K562 (cell line): Measurements from ENCODE around the gene RXRB. TPM values are rescaled to one million over a fixed set of nuclear protein-coding genes. Genes with fewer than 3 reads are reported as not detected.

Experiments
- CLOCK ChIP-seq: fragments of 250-450 bp; sonication (Bioruptor Pico); IDR thresholded peaks from 2 replicates; pipeline ENCODE4 v1.4.0; 2020; ENCODE audit warnings: mild to moderate bottlenecking, moderate library complexity, borderline replicate concordance
- FOXJ2 ChIP-seq: fragments of 200-800 bp; sonication (Bioruptor generic); IDR thresholded peaks from 2 replicates; pipeline ENCODE4 v1.6.1; 2016; ENCODE audit warnings: missing genetic modification characterization, missing compliant biosample characterization
- FOXM1 ChIP-seq, 2 experiments: fragments of 450-650 bp in 1 of 2; sonication (generic) in 1 of 2; formaldehyde crosslinking in 1 of 2; IDR thresholded peaks; 2 replicates each; pipeline versions ENCODE4 v1.6.1 to v1.9.0; 2017 to 2022; ENCODE audit warnings: low read depth in 2 of 2, mild to moderate bottlenecking in 2 of 2, missing genetic modification reagents in 1 of 2, moderate library complexity in 1 of 2
- FOXP4 ChIP-seq: sonication (generic); formaldehyde crosslinking; IDR thresholded peaks from 2 replicates; pipeline ENCODE4 v1.8.0; 2022; ENCODE audit warnings: mild to moderate bottlenecking, missing genetic modification reagents, borderline replicate concordance
- JUNB ChIP-seq: fragments of 450-650 bp; formaldehyde crosslinking; conservative IDR thresholded peaks from 2 replicates; pipeline ENCODE4 v1.4.0; 2020; ENCODE audit warnings: mild to moderate bottlenecking
- MGA ChIP-seq: fragments of 450-650 bp; IDR thresholded peaks from 2 replicates; pipeline ENCODE4 v1.6.1; 2016; ENCODE audit warnings: mild to moderate bottlenecking, moderate library complexity
- NFYB ChIP-seq: IDR thresholded peaks from 2 replicates; pipeline ENCODE4 v1.6.1; 2011; ENCODE audit warnings: mild to moderate bottlenecking, moderate library complexity; ENCODE audit not compliant: insufficient read length; ENCODE audit errors: extremely low read depth
- RAD51 ChIP-seq: fragments of 450-650 bp; IDR thresholded peaks from 2 replicates; pipeline ENCODE4 v1.7.1; 2016; ENCODE audit warnings: low read depth, mild to moderate bottlenecking, borderline replicate concordance
- TAL1 ChIP-seq: fragments of 450-650 bp; IDR thresholded peaks from 2 replicates; pipeline ENCODE4 v1.6.1; 2016; ENCODE audit warnings: mild to moderate bottlenecking
- polyA plus RNA-seq, 8 experiments: library from polyadenylated mRNA; depleted of rRNA in 4 of 8; stranded (reverse) in 5 of 8; unstranded in 3 of 8; fragments of >200 nt; fragmentation: Nextera tagmentation in 2 of 8; fragmentation: Illumina TruSeq in 1 of 8; extraction: Ambion mirVana in 2 of 8; extraction: Trizol in 1 of 8; gene quantifications; 2 replicates each; pipeline versions ENCODE4 v1.2.1 to v1.2.3, GENCODE V29; 2011 to 2014; ENCODE audit warnings: inconsistent platforms in 1 of 8, missing spikeins in 1 of 8
- total RNA-seq, 7 experiments: library from RNA; depleted of rRNA in 6 of 7; stranded (reverse); fragments of >200 nt in 6 of 7; fragmentation: Illumina TruSeq in 2 of 7; extraction: Trizol in 2 of 7; gene quantifications; 2 replicates each; pipeline versions ENCODE4 v1.2.1 to v1.2.3, GENCODE V29; 2011 to 2021; ENCODE audit warnings: low replicate concordance in 1 of 7

Gene RXRB
- total and polyA plus RNA-seq, 9 of the 15 experiments (the other 6 are each of a cell fraction or from before 2014, with no cell fraction given) = 0.76 to 35.5 (median 18.4) TPM

- TF ChIP-seq MGA = no peak
- TF ChIP-seq CLOCK = no peak
- TF ChIP-seq RAD51 = no peak
- TF ChIP-seq FOXM1 (IDR thresholded peaks at IDR 0.05; ENCODE audit: low read depth) = no peak
- TF ChIP-seq FOXM1 (CRISPR knock-in tag; IDR thresholded peaks at IDR 0.05; ENCODE audit: low read depth) = no peak
- TF ChIP-seq FOXJ2 = no peak
- no peak; the same call in 1 of the 2 replicates for TF ChIP-seq JUNB (CRISPR knock-in tag)
- TF ChIP-seq TAL1 = no peak
- no peak; the same call in 1 of the 2 replicates for TF ChIP-seq FOXP4
- TF ChIP-seq NFYB = no peak
Measured at GRCh38 chr6:33208091-33208967, 7.9 kb upstream of the RXRB start, which contains the start of gene RING1 (continued).
